GM21786 (cell line): ENCODE data around the gene PM20D1.
A peak's percentile ranks its signal among the peaks of the same experiment; 100 is the strongest.
"Not testable (repeated sequence)": the region's sequence is repeated elsewhere in the genome, so short reads cannot be mapped to it uniquely, and the experiment has no call there.

Experiments
- ATAC-seq: cut with Tn5 transposase; IDR thresholded peaks from one replicate; pipeline ENCODE4 v1.9.1; 2021; ENCODE audit not compliant: unreplicated experiment

The PM20D1 gene

DNA sequence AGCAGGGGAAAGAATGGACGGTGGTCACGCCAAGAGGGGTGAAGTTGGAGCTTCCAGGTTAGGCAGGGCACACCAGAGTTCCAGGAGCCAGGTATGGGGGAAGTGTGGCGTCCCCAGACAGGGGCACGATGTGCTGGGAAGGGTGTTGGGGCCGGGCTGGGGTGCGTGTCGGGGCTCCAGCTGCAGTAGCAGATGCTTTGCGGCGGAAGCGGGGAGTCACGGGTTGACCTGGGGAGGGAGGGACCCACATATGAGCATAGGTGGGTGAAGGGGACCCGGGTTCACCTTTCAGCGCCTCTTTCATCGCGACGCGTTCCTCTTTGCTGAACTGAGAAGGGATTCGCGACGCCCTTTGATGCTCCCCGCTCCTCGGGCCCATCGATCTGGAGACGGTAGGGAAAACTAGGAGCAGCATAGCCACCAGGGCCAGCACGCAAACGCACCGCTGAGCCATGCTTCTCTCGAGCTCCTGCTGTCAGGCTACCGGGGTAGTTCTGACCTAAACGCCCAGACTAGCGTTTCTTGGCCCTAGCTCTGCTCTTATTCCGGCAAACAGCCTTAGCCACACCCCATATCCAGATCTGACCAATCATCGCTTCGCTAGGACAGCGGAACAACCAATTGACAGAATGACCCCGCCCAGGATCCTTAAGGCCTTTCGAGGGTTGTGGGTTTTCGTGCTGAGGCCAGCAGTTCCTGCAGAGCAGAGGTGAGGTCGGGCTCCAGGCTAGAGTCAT, at the start of gene PM20D1:
Gene PM20D1 (minus strand): TSS at position 514 of the 737 bp plus-strand sequence. CDS start 60 bp downstream, at position 454.
- peak; percentile 95 for ATAC-seq

DNA sequence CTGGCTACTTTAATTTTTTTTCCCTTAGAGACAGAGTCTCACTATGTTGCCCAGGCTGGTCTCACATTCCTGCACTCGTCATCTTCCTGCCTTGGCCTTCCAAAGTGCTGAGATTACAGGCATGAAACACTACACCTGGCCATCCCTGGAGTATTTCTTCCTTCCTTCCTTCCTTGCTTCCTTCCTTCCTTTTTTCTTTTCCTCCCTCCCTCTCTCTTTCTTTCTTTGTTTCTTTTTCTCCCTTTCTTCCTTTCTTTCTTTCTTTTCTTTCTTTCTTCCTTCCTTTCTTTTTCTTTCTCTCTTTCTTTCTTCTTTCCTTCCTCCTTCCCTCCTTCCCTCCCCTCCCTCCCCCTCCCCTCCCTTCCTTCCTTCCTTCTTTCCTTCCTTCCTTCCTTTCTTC, 46.4 kb upstream of the PM20D1 start:
- no peak for ATAC-seq

DNA sequence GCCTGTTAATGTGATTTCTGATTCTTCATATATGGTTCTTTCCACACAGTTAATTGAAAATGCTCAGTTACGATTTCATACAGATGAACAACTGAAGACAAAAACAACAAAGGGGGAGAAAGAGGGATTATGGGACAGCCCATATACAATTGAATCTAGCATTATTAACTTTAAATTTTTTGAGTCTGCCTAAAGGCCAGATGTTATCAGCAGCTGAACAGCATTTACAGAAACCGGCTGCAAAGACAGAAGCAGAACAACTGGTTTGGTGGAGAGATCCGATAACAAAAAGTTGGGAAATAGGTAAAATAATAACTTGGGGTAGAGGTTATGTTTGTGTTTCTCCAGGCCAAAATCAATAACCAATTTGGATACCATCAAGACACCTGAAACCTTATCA, 44.2 kb upstream of the PM20D1 start:
- not testable (repeated sequence) for ATAC-seq

GRCh38 chr1:205892175-205892574, 42.2 kb upstream of the PM20D1 start:
- ATAC-seq, result not testable (repeated sequence)

- not testable (repeated sequence) for ATAC-seq
Observed at GRCh38 chr1:205891481-205891880, 41.5 kb upstream of the PM20D1 start.

DNA sequence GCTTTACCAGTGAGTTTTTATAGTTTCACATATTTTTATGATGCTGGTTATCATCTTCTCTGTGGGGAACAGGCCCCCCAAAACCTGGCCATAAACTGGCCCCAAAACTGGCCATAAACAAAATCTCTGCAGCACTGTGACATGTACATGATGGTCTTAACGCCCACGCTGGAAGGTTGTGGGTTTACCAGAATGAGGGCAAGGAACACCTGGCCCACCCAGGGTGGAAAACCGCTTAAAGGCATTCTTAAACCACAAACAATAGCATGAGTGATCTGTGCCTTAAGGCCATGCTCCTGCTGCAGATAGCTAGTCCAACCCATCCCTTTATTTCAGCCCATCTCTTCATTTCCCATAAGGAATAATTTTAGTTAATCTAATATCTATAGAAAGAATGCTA, 40.7 kb upstream of the PM20D1 start:
- ATAC-seq, result not testable (repeated sequence)

DNA sequence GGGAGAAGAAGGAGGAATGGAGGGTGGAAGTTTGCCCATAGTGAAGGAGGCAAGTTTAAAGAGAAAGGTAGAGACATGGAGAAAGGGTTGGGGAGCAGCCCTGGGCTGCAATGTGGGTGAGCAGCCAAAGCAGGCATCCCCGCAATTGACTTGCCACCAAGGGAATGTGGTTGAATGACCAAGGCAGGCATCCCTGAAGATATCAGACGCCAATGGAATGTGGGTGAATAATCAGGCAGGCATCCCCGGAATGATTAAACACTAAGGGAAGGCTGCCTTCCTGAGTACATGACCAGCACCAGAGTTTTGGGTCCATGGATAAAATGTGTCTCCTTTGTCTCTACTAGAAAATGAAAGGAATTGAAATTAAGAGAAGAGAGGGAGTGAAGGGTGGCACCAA, 39.8 kb upstream of the PM20D1 start:
- not testable (repeated sequence) for ATAC-seq

GRCh38 chr1:205889006-205889405, 39.1 kb upstream of the PM20D1 start:
- ATAC-seq, result not testable (repeated sequence)

DNA sequence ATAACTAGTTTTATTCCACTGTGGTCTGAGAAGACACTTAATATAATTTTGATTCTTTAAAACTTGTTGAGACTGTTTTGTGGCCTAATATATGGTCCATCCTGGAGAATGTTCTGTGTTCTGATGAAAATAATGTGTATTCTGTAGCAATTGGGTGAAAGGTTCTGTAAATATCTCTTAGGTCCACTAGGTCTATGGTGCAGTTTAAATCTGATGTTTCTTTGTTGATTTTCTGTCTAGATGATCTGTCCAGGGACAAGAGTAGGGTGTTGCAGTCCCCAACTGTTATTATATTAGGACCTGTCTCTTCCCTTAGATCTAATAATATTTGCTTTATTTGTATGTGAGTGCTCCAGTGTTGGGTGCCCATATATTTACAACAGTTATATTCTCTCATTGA, 33.9 kb upstream of the PM20D1 start:
- ATAC-seq, result no peak

DNA sequence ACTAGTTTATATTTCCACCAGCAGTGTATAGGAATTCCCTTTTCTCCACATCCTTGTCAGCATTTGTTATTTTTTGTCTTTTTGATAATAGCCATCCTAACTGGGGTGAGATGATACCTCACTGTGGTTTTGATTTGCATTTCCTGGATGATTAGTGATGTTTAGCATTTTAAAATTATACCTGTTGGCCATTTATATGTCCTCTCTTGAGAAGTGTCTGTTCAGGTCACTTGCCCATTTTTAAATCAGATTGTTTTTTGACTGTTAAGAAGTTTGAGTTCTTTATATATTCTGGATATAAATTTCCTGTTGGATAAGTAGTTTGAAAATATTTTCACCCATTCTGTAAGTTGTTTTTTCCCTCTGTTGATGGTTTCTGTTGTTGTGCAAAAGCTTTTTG, 31.0 kb upstream of the PM20D1 start:
- ATAC-seq, result no peak

DNA sequence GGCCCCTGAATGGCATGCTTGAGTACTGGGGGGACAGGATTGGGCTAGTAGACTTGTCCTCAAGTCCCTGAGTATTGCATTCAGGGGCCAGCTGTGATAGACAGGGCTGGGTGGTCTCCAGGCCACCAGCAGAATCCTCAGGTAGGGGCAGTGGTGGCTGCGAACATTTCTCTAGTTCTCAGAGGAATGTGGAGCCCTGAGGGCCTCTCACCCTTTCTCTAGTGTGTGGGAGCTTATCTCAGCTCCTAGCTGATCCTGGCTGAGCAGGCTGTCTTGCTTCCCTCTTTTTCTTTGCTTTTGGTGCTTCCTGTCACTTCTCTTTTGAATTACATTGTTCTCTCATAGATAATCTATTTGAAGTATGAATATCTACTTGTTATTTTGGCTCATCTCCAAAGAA, 30.0 kb upstream of the PM20D1 start:
- ATAC-seq, result no peak

DNA sequence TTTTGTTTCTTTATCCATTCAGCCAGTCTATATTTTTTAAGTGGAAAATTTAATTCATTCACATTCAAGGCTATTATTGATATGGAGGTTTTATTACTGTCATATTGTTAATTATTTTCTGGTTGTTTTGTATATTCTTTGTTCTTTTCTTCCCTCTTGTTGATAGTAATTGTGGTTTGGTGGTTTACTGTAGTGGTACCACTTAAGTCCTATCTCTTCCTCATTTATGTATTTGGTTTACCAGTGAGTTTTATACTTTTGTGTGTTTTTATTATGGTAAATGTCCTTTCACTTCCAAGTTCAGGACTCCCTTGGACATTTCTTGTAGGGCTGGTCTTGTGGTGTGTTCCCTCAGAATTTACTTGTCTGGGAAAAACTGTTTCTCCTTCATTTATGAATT, 28.1 kb upstream of the PM20D1 start:
- ATAC-seq, result no peak

DNA sequence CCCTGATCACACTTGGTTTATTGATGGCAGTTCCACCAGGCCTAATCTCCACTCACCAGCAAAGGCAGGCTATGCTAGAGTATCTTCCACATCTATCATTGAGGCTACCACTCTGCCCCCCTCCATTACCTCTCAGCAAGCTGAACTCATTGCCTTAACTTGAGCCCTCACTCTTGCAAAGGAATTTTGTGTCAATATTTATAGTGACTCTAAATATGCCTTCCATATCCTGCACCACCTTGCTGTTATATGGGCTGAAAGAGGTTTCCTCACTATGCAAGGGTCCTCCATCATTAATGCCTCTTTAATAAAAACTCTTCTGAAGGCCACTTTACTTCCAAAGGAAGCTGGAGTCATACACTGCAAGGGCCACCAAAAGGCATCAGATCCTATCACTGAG, 23.2 kb upstream of the PM20D1 start:
- ATAC-seq, result not testable (repeated sequence)

GRCh38 chr1:205870236-205870635, 20.3 kb upstream of the PM20D1 start:
- no peak for ATAC-seq

DNA sequence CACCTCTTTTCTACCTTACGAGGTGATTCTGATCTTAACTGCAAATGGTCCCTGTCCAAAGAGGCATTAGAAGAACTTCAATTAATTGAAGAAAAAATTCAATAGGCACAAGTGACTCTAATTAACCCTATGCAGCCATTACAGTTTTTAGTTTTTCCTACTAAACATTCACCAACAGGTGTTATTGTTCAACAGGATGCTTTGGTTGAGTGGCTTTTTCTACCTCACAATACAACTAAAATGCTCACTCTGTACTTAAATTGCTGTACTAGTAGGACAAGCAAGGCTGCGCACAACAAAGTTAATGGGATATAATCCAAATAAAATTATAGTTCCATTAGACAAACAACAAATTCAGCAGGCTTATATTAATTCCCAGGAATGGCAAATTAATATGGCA, 11.6 kb upstream of the PM20D1 start:
- ATAC-seq, result no peak

GRCh38 chr1:205858141-205858961, 8.4 kb upstream of the PM20D1 start:
- ATAC-seq, result no peak

- not testable (repeated sequence) for ATAC-seq
Observed at GRCh38 chr1:205857501-205857900, 7.6 kb upstream of the PM20D1 start.

DNA sequence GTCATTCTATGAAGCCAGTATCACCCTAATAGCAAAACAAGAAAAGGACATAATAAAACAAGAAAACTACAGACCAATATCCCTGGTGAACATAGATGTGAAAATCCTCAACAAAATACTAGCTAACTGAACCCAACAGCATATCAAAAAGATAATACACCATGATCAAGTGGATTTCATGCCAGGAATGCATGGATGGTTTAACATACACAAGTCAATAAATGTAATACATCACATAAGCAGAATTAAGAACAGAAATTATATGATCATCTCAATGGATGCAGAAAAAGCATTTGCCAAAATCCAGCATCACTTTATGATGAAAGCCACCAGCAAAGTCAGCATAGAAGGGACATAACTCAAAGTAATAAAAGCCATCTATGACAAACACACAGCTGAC, 6.5 kb upstream of the PM20D1 start:
- ATAC-seq, result no peak

GRCh38 chr1:205852969-205853368, 3.0 kb upstream of the PM20D1 start:
- no peak for ATAC-seq

GRCh38 chr1:205851993-205852392, 2.1 kb upstream of the PM20D1 start:
- ATAC-seq, result no peak

DNA sequence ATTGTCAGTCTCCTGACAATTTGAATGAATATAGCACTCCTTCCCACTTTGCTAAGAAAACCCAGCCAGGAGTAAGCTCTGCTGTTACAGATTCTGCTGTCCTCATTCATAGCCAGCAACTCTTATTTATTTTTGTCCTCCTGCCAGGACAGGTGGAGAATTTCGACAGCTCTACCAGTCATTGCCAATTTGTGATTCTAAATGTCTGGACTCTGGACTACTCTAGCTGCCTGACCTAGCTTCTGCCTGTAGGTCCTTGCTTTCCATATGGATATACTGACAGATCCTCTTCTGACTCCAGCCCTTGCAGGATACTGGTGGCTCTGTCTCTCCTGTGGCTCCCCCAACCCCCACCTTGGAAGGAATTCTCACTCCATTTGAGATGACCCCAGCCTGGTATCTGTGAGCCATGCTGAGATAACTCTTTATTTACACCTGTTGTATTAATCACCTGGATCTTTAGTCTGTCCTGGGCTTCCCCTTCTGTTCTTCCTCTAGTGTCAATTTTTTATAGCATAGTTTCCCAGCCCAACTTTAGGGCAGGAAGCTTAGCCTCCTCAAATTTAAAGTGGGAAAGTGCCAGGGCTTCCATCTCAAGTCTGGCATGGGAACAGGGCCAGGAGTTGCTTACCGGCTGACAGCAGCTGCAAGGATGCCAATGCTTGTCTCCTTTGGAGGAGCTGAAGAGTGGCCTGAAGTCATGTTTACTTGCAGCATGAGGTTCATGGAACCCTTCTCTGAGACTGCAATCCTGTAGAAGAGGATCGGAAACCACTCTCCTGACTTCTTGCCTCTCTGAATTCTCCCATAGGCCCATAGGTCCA, 6.7 kb downstream of the PM20D1 start:
- ATAC-seq, result no peak
